Left ventricle myocardium inferior (tissue), 1 donor: ENCODE measurements around the gene MYH9. TPM values are rescaled to one million over a fixed set of nuclear protein-coding genes. Genes with fewer than 3 reads are reported as not detected.
A peak's percentile ranks its signal among the peaks of the same experiment; 100 is the strongest.

ENCODE experiments used
- DNase-seq: peaks from one replicate; pipeline ENCODE4 v3.0.0-alpha.2; 2020
- H3K27ac ChIP-seq: fragments of 200-600 bp; replicated peaks from 2 replicates; pipeline ENCODE4 v1.8.0; 2021
- H3K27me3 ChIP-seq: fragments of 200-600 bp; 2 replicates; pipeline ENCODE4 v1.8.0; 2021; ENCODE audit warnings: low read depth
- H3K36me3 ChIP-seq: fragments of 200-600 bp; 2 replicates; pipeline ENCODE4 v1.8.0; 2021
- H3K4me1 ChIP-seq: fragments of 200-600 bp; 2 replicates; pipeline ENCODE4 v1.8.0; 2021
- H3K4me3 ChIP-seq: fragments of 200-600 bp; 2 replicates; pipeline ENCODE4 v1.8.0; 2021; ENCODE audit warnings: mild to moderate bottlenecking, moderate library complexity
- H3K9me3 ChIP-seq: fragments of 200-600 bp; replicated peaks from 2 replicates; pipeline ENCODE4 v1.8.0; 2021
- CTCF ChIP-seq: fragments of 200-600 bp; IDR thresholded peaks from 2 replicates; pipeline ENCODE4 v1.8.0; 2021; ENCODE audit warnings: antibody characterized with exemption, mild to moderate bottlenecking, borderline replicate concordance
- intact Hi-C: fragments of 100-400 bp; cut with micrococcal nuclease; formaldehyde crosslinking; loops from one replicate; pipeline ENCODE4 v1.11.0; 2022
- total RNA-seq: library from RNA; stranded (reverse); fragmentation: NEBNext Ultra II Directional; extraction: Animal tissue kit (Norgen Biotek cat#: 25700); gene quantifications from one replicate; pipeline ENCODE4 v1.2.1, GENCODE V29; 2021
- donor health status: DM: no; HTN: yes; CAD: no; lungs with severe emphysema.

MYH9 gene
- total RNA-seq, 1 donor from 2014 or later: 150 TPM

DNA sequence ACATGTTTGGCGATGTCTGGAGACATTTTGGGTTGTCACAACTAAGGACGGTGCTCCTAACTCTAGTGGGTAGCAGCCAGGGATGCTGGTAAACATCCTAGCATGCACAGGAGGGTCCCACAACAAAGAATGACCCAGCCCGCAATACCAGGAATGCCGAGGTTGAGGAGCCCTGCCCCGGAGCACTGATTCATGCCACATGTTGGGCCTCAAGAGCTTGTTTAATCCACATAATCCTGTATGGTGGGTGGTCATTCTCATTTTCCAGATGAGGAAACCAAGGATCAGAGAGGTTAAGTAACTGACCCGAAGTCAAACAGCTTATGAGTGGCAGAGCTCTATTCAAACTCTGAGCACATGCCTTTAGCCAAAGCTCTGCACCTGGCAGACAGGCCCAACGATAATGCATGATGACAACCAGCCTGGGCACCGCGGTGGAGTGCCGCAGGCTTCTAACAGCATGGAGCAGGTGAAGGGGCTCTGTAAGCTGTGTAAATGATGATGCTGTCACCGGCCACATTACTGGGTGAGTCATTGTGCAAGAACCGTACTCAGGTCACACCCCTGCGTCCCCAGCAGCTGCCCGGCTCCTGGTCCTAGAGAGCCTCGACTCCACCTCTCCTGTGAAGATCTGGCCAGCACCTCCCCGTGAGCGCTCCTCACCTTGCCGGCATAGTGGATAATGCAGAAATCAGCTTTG lies 76.2 kb downstream of the MYH9 start:
- no peaks in the 10 kb centered on the region for H3K9me3 ChIP-seq
- peaks cover 15% of the 10 kb centered on the region for H3K4me1 ChIP-seq
- intact Hi-C loops: no loop called here
- H3K36me3 ChIP-seq: peaks cover 100% of the 10 kb centered on the region
- no peak overlapping the region for H3K4me3 ChIP-seq
- no peak for TF ChIP-seq CTCF
- H3K27ac ChIP-seq: no peak overlapping the region
- no peak for DNase-seq
- H3K27me3 ChIP-seq: no peaks in the 10 kb centered on the region

DNA sequence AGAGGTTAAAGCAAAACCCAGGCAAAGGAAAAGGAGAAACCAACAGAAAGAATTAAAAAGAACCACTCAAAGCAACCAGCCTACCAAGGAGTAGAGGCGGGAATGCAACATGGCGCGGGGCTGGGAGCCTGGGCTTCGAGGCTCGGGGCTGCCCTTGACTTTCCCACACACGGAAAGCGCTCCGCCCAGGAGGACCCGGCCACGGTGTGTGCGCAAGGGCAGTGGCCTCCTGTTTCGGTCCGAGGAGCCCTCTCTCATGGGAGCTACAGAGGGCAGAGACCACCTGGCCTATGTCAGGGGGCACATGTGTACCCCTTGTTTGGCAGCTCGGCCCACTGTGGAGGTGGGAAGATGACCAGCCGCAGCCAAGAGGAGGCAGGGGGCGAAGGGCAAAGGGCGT lies 78.9 kb downstream of the MYH9 start:
- Histone ChIP-seq H3K9me3 (no peaks in the 10 kb centered on the region), H3K4me1 (peaks cover 5% of the 10 kb centered on the region), H3K27me3 (no peaks in the 10 kb centered on the region), H3K27ac (no peak overlapping the region), H3K36me3 (peaks cover 100% of the 10 kb centered on the region), H3K4me3 (no peak overlapping the region)
- TF ChIP-seq CTCF: no peak
- no peak for DNase-seq
- intact Hi-C loops: no loop called here

DNA sequence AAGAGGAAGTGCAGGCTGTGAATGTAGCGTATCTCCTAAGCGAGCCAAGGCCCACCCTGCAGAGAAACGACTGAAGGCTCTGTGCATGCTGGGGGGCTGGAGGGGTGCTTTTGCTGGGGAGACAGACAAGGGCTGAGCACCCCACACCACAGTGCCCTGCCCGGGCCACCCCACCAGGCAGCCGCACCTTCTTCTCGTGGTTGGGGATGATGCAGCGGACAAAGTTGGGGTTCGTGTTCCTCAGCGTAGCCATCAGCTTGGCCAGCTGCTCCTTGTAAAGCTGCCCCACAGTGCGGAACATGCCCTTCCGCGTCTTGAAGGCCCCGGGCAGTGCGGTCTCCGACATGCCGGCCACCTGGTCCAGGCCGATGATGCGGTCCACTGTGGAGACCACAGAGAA lies 81.5 kb downstream of the MYH9 start:
- H3K27ac ChIP-seq: no peak overlapping the region
- intact Hi-C loops: no loop called here
- no peaks in the 10 kb centered on the region for H3K9me3 ChIP-seq
- peaks cover 9% of the 10 kb centered on the region for H3K4me1 ChIP-seq
- H3K27me3 ChIP-seq: no peaks in the 10 kb centered on the region
- no peak overlapping the region for H3K4me3 ChIP-seq
- TF ChIP-seq CTCF: no peak
- no peak for DNase-seq
- peaks cover 100% of the 10 kb centered on the region for H3K36me3 ChIP-seq

DNA sequence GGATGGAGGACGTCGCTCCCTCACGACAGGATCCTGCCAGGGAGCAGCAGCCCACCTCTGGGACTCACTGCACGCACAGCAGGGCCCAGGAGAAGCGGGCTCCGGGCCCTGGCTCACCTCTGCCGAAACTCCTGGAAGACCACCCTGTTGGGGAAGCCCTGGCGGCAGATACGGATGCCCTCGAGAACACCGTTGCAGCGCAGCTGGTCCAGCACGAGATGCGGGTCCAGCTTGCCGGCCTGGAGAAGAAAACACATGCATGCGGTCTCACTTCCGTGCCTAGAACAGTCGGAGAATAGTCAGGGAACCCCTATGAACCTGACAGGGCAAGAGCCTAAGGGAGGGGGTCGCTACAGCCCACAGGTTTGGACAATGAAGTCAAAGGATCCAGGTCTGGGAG lies 82.0 kb downstream of the MYH9 start:
- no peak for TF ChIP-seq CTCF
- Histone ChIP-seq H3K9me3 (no peaks in the 10 kb centered on the region), H3K4me1 (peaks cover 11% of the 10 kb centered on the region), H3K27me3 (no peaks in the 10 kb centered on the region), H3K27ac (no peak overlapping the region), H3K4me3 (no peak overlapping the region), H3K36me3 (peaks cover 100% of the 10 kb centered on the region)
- no peak for DNase-seq
- intact Hi-C loops: no loop called here

DNA sequence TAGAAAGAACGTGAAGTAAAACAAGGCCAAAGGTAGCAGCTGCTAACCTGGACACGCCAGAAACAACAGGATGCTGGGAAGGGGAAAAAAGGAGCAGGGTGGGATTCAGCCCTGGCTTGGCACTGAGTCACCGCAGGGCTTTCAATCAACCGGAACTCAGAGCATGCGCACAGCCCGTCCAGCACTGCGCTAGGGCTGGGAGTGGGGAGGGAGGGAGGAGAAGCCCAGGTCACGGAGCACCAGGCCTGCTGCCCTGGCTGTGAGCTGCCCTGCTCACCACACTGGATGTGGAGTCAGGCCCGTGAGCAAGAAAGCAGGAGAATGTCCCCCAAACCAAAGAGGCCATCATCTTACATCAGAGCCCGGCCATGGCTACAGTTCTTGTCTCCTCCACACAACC lies 83.3 kb downstream of the MYH9 start:
- no peak for DNase-seq
- H3K27me3 ChIP-seq: no peaks in the 10 kb centered on the region
- H3K4me3 ChIP-seq: no peak overlapping the region
- H3K27ac ChIP-seq: peak overlapping the region; percentile 39
- H3K36me3 ChIP-seq: peaks cover 100% of the 10 kb centered on the region
- peaks cover 15% of the 10 kb centered on the region for H3K4me1 ChIP-seq
- TF ChIP-seq CTCF: no peak
- intact Hi-C loops: loop anchor here (5.0 kb wide), 1 partner anchor 168 kb away; no protein-coding TSS in a partner anchor
- H3K9me3 ChIP-seq: no peaks in the 10 kb centered on the region
